IMR-90 (cell line): Measurements from ENCODE around the gene AK2. TPM values are rescaled to one million over a fixed set of nuclear protein-coding genes. Genes with fewer than 3 reads are reported as not detected.
"Not testable (repeated sequence)": the region's sequence is repeated elsewhere in the genome, so short reads cannot be mapped to it uniquely, and the experiment has no call there.

Experiments
- ATAC-seq: fragments of 200-7000 bp; cut with Tn5 transposase; 2 replicates; pipeline ENCODE4 v1.9.1; 2020; ENCODE audit warnings: low read depth, mild to moderate bottlenecking, moderate library complexity
- BruUV-seq: library from RNA; stranded (reverse); fragments of 400-500 nt; replicated peaks from 2 replicates; lab custom pipeline; 2021; lab: Mats Ljungman, UMichigan
- CTCF ChIA-PET: fragments of 300-600 bp; formaldehyde crosslinking; extraction: SDS; loops from one replicate; lab custom pipeline; 2021; ENCODE audit warnings: antibody characterized with exemption; lab: Yijun Ruan, JAX
- POLR2A ChIA-PET: fragments of 300-600 bp; sonication (Branson Sonifier 250); formaldehyde crosslinking; loops from one replicate; lab custom pipeline; 2022; ENCODE audit warnings: antibody characterized with exemption; ENCODE audit not compliant: unreplicated experiment; lab: Charles Lee
- DNase-seq: peaks from one replicate; pipeline ENCODE4 v3.0.0; 2013
- H2AFZ ChIP-seq: replicated peaks from 2 replicates; pipeline ENCODE3; 2013; ENCODE audit warnings: low read length, mild to moderate bottlenecking; ENCODE audit not compliant: poor library complexity
- H2AK5ac ChIP-seq: 2 replicates; pipeline ENCODE4 v1.6.1; 2013; ENCODE audit warnings: low read depth, low read length, inconsistent platforms
- H2AK9ac ChIP-seq: replicated peaks from 2 replicates; pipeline ENCODE3; 2013; ENCODE audit warnings: mild to moderate bottlenecking, low read depth, low read length, moderate library complexity; ENCODE audit not compliant: poor library complexity
- H2BK120ac ChIP-seq: 2 replicates; pipeline ENCODE4 v1.6.1; 2013; ENCODE audit warnings: low read depth, low read length, inconsistent platforms
- H2BK15ac ChIP-seq: 3 replicates; pipeline ENCODE4 v1.6.1; 2013; ENCODE audit warnings: low read depth, low read length, inconsistent platforms
- H2BK20ac ChIP-seq: 2 replicates; pipeline ENCODE4 v1.6.1; 2013; ENCODE audit warnings: low read depth, mild to moderate bottlenecking, inconsistent platforms, low read length, moderate library complexity
- H2BK5ac ChIP-seq: 2 replicates; pipeline ENCODE4 v1.6.1; 2013; ENCODE audit warnings: mild to moderate bottlenecking, low read depth, low read length, inconsistent platforms; ENCODE audit not compliant: poor library complexity, severe bottlenecking
- H3K14ac ChIP-seq: replicated peaks from 2 replicates; pipeline ENCODE4 v1.6.1; 2013; ENCODE audit warnings: low read depth, low read length, inconsistent platforms
- H3K18ac ChIP-seq: 2 replicates; pipeline ENCODE4 v1.6.1; 2013; ENCODE audit warnings: low read depth, low read length, control low read depth
- H3K23ac ChIP-seq: 2 replicates; pipeline ENCODE4 v1.6.1; 2013; ENCODE audit warnings: low read depth, low read length, inconsistent platforms
- H3K27ac ChIP-seq: 2 replicates; pipeline ENCODE4 v1.5.1; 2013; ENCODE audit warnings: mild to moderate bottlenecking, control low read depth, low read length; ENCODE audit not compliant: insufficient read depth
- H3K27me3 ChIP-seq: 2 replicates; pipeline ENCODE4 v1.6.1; 2013; ENCODE audit warnings: low read length; ENCODE audit not compliant: control insufficient read depth, insufficient read depth
- H3K36me3 ChIP-seq: 2 replicates; pipeline ENCODE4 v1.6.1; 2013; ENCODE audit warnings: low read length, mixed read lengths; ENCODE audit not compliant: control insufficient read depth, insufficient read depth
- H3K4ac ChIP-seq: 2 replicates; pipeline ENCODE4 v1.6.1; 2013; ENCODE audit warnings: low read depth, low read length, inconsistent platforms
- H3K4me1 ChIP-seq: 2 replicates; pipeline ENCODE4 v1.6.1; 2013; ENCODE audit warnings: low read length, mixed read lengths; ENCODE audit not compliant: control insufficient read depth, insufficient read depth
- H3K4me2 ChIP-seq: 2 replicates; pipeline ENCODE4 v1.6.1; 2013; ENCODE audit warnings: low read depth, mild to moderate bottlenecking, control low read depth, low read length, moderate library complexity
- H3K4me3 ChIP-seq: 2 replicates; pipeline ENCODE4 v1.5.1; 2013; ENCODE audit warnings: low read depth, mild to moderate bottlenecking, control low read depth, low read length, moderate library complexity; ENCODE audit not compliant: insufficient read depth
- H3K56ac ChIP-seq: 2 replicates; pipeline ENCODE4 v1.6.1; 2013; ENCODE audit warnings: low read length, inconsistent platforms; ENCODE audit not compliant: insufficient read depth; ENCODE audit errors: extremely low read depth
- H3K79me1 ChIP-seq, 2 experiments: 2 replicates each; pipeline ENCODE4 v1.6.1; 2013; ENCODE audit warnings: low read length in 2 of 2, inconsistent platforms in 1 of 2, low read depth in 1 of 2
- H3K9ac ChIP-seq: 2 replicates; pipeline ENCODE4 v1.6.1; 2013; ENCODE audit warnings: low read depth, low read length, control low read depth
- H3K9me1 ChIP-seq: 2 replicates; pipeline ENCODE4 v1.6.1; 2013; ENCODE audit warnings: low read length, inconsistent platforms; ENCODE audit not compliant: insufficient read depth
- H3K9me3 ChIP-seq: 2 replicates; pipeline ENCODE4 v1.6.1; 2013; ENCODE audit warnings: low read length; ENCODE audit not compliant: control insufficient read depth, insufficient read depth
- H4K20me1 ChIP-seq: 2 replicates; pipeline ENCODE4 v1.6.1; 2013; ENCODE audit warnings: low read length, inconsistent platforms; ENCODE audit not compliant: insufficient read depth
- H4K5ac ChIP-seq: 2 replicates; pipeline ENCODE4 v1.6.1; 2013; ENCODE audit warnings: mild to moderate bottlenecking, low read depth, low read length, control low read depth
- H4K8ac ChIP-seq, 2 experiments: 2 replicates each; pipeline ENCODE4 v1.6.1; 2013; ENCODE audit warnings: low read depth in 2 of 2, low read length in 2 of 2, control low read depth in 1 of 2, inconsistent platforms in 1 of 2
- H4K91ac ChIP-seq: 2 replicates; pipeline ENCODE4 v1.6.1; 2013; ENCODE audit warnings: low read depth, low read length, inconsistent platforms; ENCODE audit not compliant: insufficient read depth
- WGBS, 2 experiments: methylation state at CpG; one replicate each; pipeline versions ENCODE4 v1.1.5 to v1.1.7; 2013; ENCODE audit warnings: missing lambda C conversion rate in 2 of 2; ENCODE audit not compliant: insufficient read length in 1 of 2; ENCODE audit errors: extremely low coverage in 2 of 2; 5-methylcytosine and 5-hydroxymethylcytosine counted together
- dilution Hi-C: fragments of 300-500 bp; cut with HindIII; formaldehyde crosslinking; loops from one replicate; pipeline ENCODE4 v1.14.3; 2018; ENCODE audit warnings: low sequenced_read_pairs; ENCODE audit not compliant: unreplicated experiment
- in situ Hi-C: fragments of 300-500 bp; cut with MboI; formaldehyde crosslinking; loops from 3 replicates; pipeline ENCODE4 v1.14.3; 2019; ENCODE audit warnings: low sequenced_read_pairs, inconsistent platforms, mixed read lengths
- intact Hi-C: fragments of 100-400 bp; cut with micrococcal nuclease; formaldehyde crosslinking; loops from 2 replicates; pipeline ENCODE4 v1.10.0; 2022
- polyA plus RNA-seq, 3 experiments: library from polyadenylated mRNA; depleted of rRNA; stranded (reverse); fragments of >200 nt; gene quantifications; 2 replicates each; pipeline ENCODE4 v1.2.3, GENCODE V29; 2012; ENCODE audit warnings: low replicate concordance in 1 of 3
- total RNA-seq: library from RNA; depleted of rRNA; stranded (reverse); fragments of >200 nt; gene quantifications from 2 replicates; pipeline ENCODE4 v1.2.3, GENCODE V29; 2012

Gene AK2
- total and polyA plus RNA-seq, 2 of the 4 experiments (the other 2 are of a cell fraction), result 118 to 203 TPM

- H2BK20ac ChIP-seq, H2AK5ac ChIP-seq, H3K4me3 ChIP-seq, H3K9me1 ChIP-seq, H4K8ac ChIP-seq, H2BK15ac ChIP-seq, H3K4me2 ChIP-seq, H3K14ac ChIP-seq, in situ Hi-C loops, H2BK120ac ChIP-seq, H3K79me1 ChIP-seq, H2AK9ac ChIP-seq, intact Hi-C loops, H3K18ac ChIP-seq, H4K5ac ChIP-seq, H3K4me1 ChIP-seq, H4K91ac ChIP-seq, H3K9me3 ChIP-seq, H3K4ac ChIP-seq, BruUV-seq, H3K36me3 ChIP-seq, dilution Hi-C loops, H2BK5ac ChIP-seq, H4K20me1 ChIP-seq, POLR2A ChIA-PET, CTCF ChIA-PET, H3K9ac ChIP-seq, ATAC-seq, H3K23ac ChIP-seq, DNase-seq, H2AFZ ChIP-seq, H3K27me3 ChIP-seq, H3K27ac ChIP-seq, H3K56ac ChIP-seq: not testable (repeated sequence)
- 91% methylated on average over 10 of the region's 30 CpGs; no CpG with 5 or more reads in 1 of the 2 experiments for WGBS, 2 experiments
These were observed 61.6 kb downstream of the AK2 start for GRCh38 chr1:32975055-32975454.

GRCh38 chr1:32973458-32973857 is 63.2 kb downstream of the AK2 start:
- H2BK120ac ChIP-seq, H4K5ac ChIP-seq, H4K20me1 ChIP-seq, H3K4ac ChIP-seq, DNase-seq, CTCF ChIA-PET, H2AK5ac ChIP-seq, H3K56ac ChIP-seq, ATAC-seq, H3K18ac ChIP-seq, H3K36me3 ChIP-seq, H2AK9ac ChIP-seq, H4K8ac ChIP-seq, H3K4me2 ChIP-seq, intact Hi-C loops, H2BK5ac ChIP-seq, H4K91ac ChIP-seq, H3K27me3 ChIP-seq, H3K9me1 ChIP-seq, H3K9me3 ChIP-seq, H3K79me1 ChIP-seq, H3K9ac ChIP-seq, dilution Hi-C loops, H3K14ac ChIP-seq, H2BK15ac ChIP-seq, H3K4me1 ChIP-seq, H2AFZ ChIP-seq, POLR2A ChIA-PET, H3K27ac ChIP-seq, in situ Hi-C loops, BruUV-seq, H2BK20ac ChIP-seq, H3K23ac ChIP-seq: not testable (repeated sequence)
- no CpG with 5 or more reads among the region's 6 CpGs for WGBS, 2 experiments
- H3K4me3 ChIP-seq, result peak overlapping the region; percentile 43; the same call in 1 of the 2 replicates
